Measurements from ENCODE around the gene ZNF587. TPM values are rescaled to one million over a fixed set of nuclear protein-coding genes. Genes with fewer than 3 reads are reported as not detected.
A peak's percentile ranks its signal among the peaks of the same experiment; 100 is the strongest.
"Not testable (repeated sequence)": the region's sequence is repeated elsewhere in the genome, so short reads cannot be mapped to it uniquely, and the experiment has no call there.

The ZNF587 gene
- total RNA-seq, 1 donor from 2014 or later, result 33.5 TPM

- H3K4me3 Mint-ChIP-seq (ENCODE audit: unreplicated experiment), result no peak overlapping the region
- DNase-seq (ENCODE audit: extremely low spot score, unreplicated experiment), result no peak
- no peak for TF ChIP-seq CTCF (IDR thresholded peaks at IDR 0.05)
- H3K27me3 Mint-ChIP-seq (ENCODE audit: unreplicated experiment), result no peaks in the 10 kb centered on the region
- H3K9me3 Mint-ChIP-seq (ENCODE audit: unreplicated experiment), result peaks cover 3% of the 10 kb centered on the region
- H3K4me1 Mint-ChIP-seq (ENCODE audit: unreplicated experiment), result peaks cover 28% of the 10 kb centered on the region
- H3K27ac Mint-ChIP-seq (ENCODE audit: unreplicated experiment), result peak overlapping the region; percentile 93
- H3K36me3 Mint-ChIP-seq (ENCODE audit: unreplicated experiment), result peaks cover 24% of the 10 kb centered on the region
These were observed 20.3 kb upstream of the ZNF587 start for GRCh38 chr19:57829316-57829715.

- peak; percentile 53 for TF ChIP-seq CTCF (IDR thresholded peaks at IDR 0.05)
- Mint-ChIP-seq H3K27me3 (ENCODE audit: unreplicated experiment) (no peaks in the 10 kb centered on the region), H3K4me1 (ENCODE audit: unreplicated experiment) (peaks cover 28% of the 10 kb centered on the region), H3K4me3 (ENCODE audit: unreplicated experiment) (peak within 1 kb of the TSS; percentile 85), H3K9me3 (ENCODE audit: unreplicated experiment) (peaks cover 3% of the 10 kb centered on the region), H3K36me3 (ENCODE audit: unreplicated experiment) (peaks cover 20% of the 10 kb centered on the region), H3K27ac (ENCODE audit: unreplicated experiment) (peak within 1 kb of the TSS; percentile 93)
- peak; percentile 91 for DNase-seq (ENCODE audit: extremely low spot score, unreplicated experiment)
These were observed 19.5 kb upstream of the ZNF587 start, which contains the start of gene ZNF587B for GRCh38 chr19:57830071-57830602. TSS of gene ZNF587B (plus strand) at chr19:57830299. CDS start at chr19:57830529, 230 bp downstream.

- H3K4me1 Mint-ChIP-seq (ENCODE audit: unreplicated experiment); H3K9me3 Mint-ChIP-seq (ENCODE audit: unreplicated experiment); DNase-seq (ENCODE audit: extremely low spot score, unreplicated experiment); H3K4me3 Mint-ChIP-seq (ENCODE audit: unreplicated experiment); H3K27ac Mint-ChIP-seq (ENCODE audit: unreplicated experiment); H3K36me3 Mint-ChIP-seq (ENCODE audit: unreplicated experiment); H3K27me3 Mint-ChIP-seq (ENCODE audit: unreplicated experiment): not testable (repeated sequence)
These were observed 12.7 kb upstream of the ZNF587 start for GRCh38 chr19:57836991-57837390.

- H3K4me1 Mint-ChIP-seq (ENCODE audit: unreplicated experiment); DNase-seq (ENCODE audit: extremely low spot score, unreplicated experiment); H3K9me3 Mint-ChIP-seq (ENCODE audit: unreplicated experiment); H3K27me3 Mint-ChIP-seq (ENCODE audit: unreplicated experiment); H3K27ac Mint-ChIP-seq (ENCODE audit: unreplicated experiment); H3K4me3 Mint-ChIP-seq (ENCODE audit: unreplicated experiment); H3K36me3 Mint-ChIP-seq (ENCODE audit: unreplicated experiment): not testable (repeated sequence)
These were observed 11.0 kb upstream of the ZNF587 start for GRCh38 chr19:57838622-57839191.

- no peak for TF ChIP-seq CTCF (IDR thresholded peaks at IDR 0.05)
- Mint-ChIP-seq H3K27me3 (ENCODE audit: unreplicated experiment) (no peaks in the 10 kb centered on the region), H3K4me1 (ENCODE audit: unreplicated experiment) (no peaks in the 10 kb centered on the region), H3K4me3 (ENCODE audit: unreplicated experiment) (no peak overlapping the region), H3K27ac (ENCODE audit: unreplicated experiment) (no peak overlapping the region), H3K9me3 (ENCODE audit: unreplicated experiment) (no peaks in the 10 kb centered on the region), H3K36me3 (ENCODE audit: unreplicated experiment) (peaks cover 8% of the 10 kb centered on the region)
- no peak for DNase-seq (ENCODE audit: extremely low spot score, unreplicated experiment)
These were observed 8.4 kb upstream of the ZNF587 start for GRCh38 chr19:57841122-57841763.

- not testable (repeated sequence) for DNase-seq (ENCODE audit: extremely low spot score, unreplicated experiment); H3K36me3 Mint-ChIP-seq (ENCODE audit: unreplicated experiment); H3K27me3 Mint-ChIP-seq (ENCODE audit: unreplicated experiment); H3K4me3 Mint-ChIP-seq (ENCODE audit: unreplicated experiment); H3K9me3 Mint-ChIP-seq (ENCODE audit: unreplicated experiment); H3K27ac Mint-ChIP-seq (ENCODE audit: unreplicated experiment)
- peaks cover 12% of the 10 kb centered on the region for H3K4me1 Mint-ChIP-seq (ENCODE audit: unreplicated experiment)
These were observed 2.5 kb upstream of the ZNF587 start for GRCh38 chr19:57847164-57847563.

- Mint-ChIP-seq H3K27ac (ENCODE audit: unreplicated experiment) (peak overlapping the region; percentile 84), H3K4me1 (ENCODE audit: unreplicated experiment) (peaks cover 12% of the 10 kb centered on the region), H3K4me3 (ENCODE audit: unreplicated experiment) (peak overlapping the region; percentile 80), H3K36me3 (ENCODE audit: unreplicated experiment) (peaks cover 10% of the 10 kb centered on the region)
- not testable (repeated sequence) for H3K9me3 Mint-ChIP-seq (ENCODE audit: unreplicated experiment); H3K27me3 Mint-ChIP-seq (ENCODE audit: unreplicated experiment); DNase-seq (ENCODE audit: extremely low spot score, unreplicated experiment)
These were observed 445 bp upstream of the ZNF587 start for GRCh38 chr19:57849162-57849665.

All from osteocyte (in vitro differentiated cells).